Measurements from ENCODE around the gene HOXC10. TPM values are rescaled to one million over a fixed set of nuclear protein-coding genes. Genes with fewer than 3 reads are reported as not detected.

The HOXC10 gene
- total and polyA plus RNA-seq, 3 experiments from 2014 or later = not detected

GRCh38 chr12:54019091-54019811 lies 34.3 kb downstream of the HOXC10 start:
- Histone ChIP-seq H3K4me1 (ENCODE audit: insufficient read depth, low read length) (peaks cover 11% of the 10 kb centered on the region), H3K36me3 (ENCODE audit: insufficient read depth, low read length) (no peaks in the 10 kb centered on the region), H3K9me3 (ENCODE audit: low read length) (no peaks in the 10 kb centered on the region), H3K27ac (ENCODE audit: low read depth, low read length) (no peak overlapping the region), H3K4me3 (ENCODE audit: low read length) (no peak overlapping the region), H3K27me3 (ENCODE audit: insufficient read depth, low read length, poor library complexity, severe bottlenecking) (peaks cover 55% of the 10 kb centered on the region)
- Mint-ChIP-seq H3K27ac (peak overlapping the region in 1 of 8 donors; percentile 77), H3K4me1 (peaks cover 14 to 34% (median 18%) of the 10 kb centered on the region in 3 donors), H3K36me3 (no peaks in the 10 kb centered on the region), H3K27me3 (peaks cover 57 to 76% of the 10 kb centered on the region in 2 donors), H3K4me3 (peak overlapping the region in 3 of 7 donors; percentile 15 to 70 (median 46)), H3K9me3 (peaks cover 0 to 2% (median 0%) of the 10 kb centered on the region in 5 donors)
- DNase-seq = no peak
- POLR2A ChIA-PET = no interaction called here
- CTCF ChIA-PET = no interaction called here

- peak overlapping the region in 3 of 8 donors; percentile 3 to 70 (median 10) for H3K27ac Mint-ChIP-seq
- H3K9me3 Mint-ChIP-seq = peaks cover 0 to 1% (median 0%) of the 10 kb centered on the region in 5 donors
- Histone ChIP-seq H3K27ac (ENCODE audit: low read depth, low read length) (no peak overlapping the region), H3K27me3 (ENCODE audit: insufficient read depth, low read length, poor library complexity, severe bottlenecking) (peaks cover 54% of the 10 kb centered on the region), H3K9me3 (ENCODE audit: low read length) (no peaks in the 10 kb centered on the region), H3K4me1 (ENCODE audit: insufficient read depth, low read length) (peaks cover 5% of the 10 kb centered on the region), H3K36me3 (ENCODE audit: insufficient read depth, low read length) (no peaks in the 10 kb centered on the region), H3K4me3 (ENCODE audit: low read length) (no peak overlapping the region)
- ChIA-PET POLR2A (no interaction called here), CTCF (no interaction called here)
- H3K4me1 Mint-ChIP-seq = peaks cover 12 to 26% (median 13%) of the 10 kb centered on the region in 3 donors
- DNase-seq = no peak
- H3K36me3 Mint-ChIP-seq = no peaks in the 10 kb centered on the region
- peaks cover 54 to 76% of the 10 kb centered on the region in 2 donors for H3K27me3 Mint-ChIP-seq
- H3K4me3 Mint-ChIP-seq = peak overlapping the region in 2 of 7 donors; percentile 6 to 37
Observed at GRCh38 chr12:54019924-54020590, 35.1 kb downstream of the HOXC10 start.

- Mint-ChIP-seq H3K9me3 (peaks cover 0 to 1% (median 0%) of the 10 kb centered on the region in 5 donors), H3K36me3 (no peaks in the 10 kb centered on the region), H3K4me1 (peaks cover 12 to 25% (median 12%) of the 10 kb centered on the region in 3 donors), H3K27ac (no peak overlapping the region), H3K27me3 (peaks cover 51 to 76% of the 10 kb centered on the region in 2 donors), H3K4me3 (no peak overlapping the region)
- ChIA-PET CTCF (no interaction called here), POLR2A (interaction anchor here (1.1 kb wide), 1 partner anchor 168 kb away, joined by 3 read pairs; the partner anchor contains the start of gene SMUG1)
- H3K4me3 ChIP-seq (ENCODE audit: low read length) = no peak overlapping the region
- no peaks in the 10 kb centered on the region for H3K36me3 ChIP-seq (ENCODE audit: insufficient read depth, low read length)
- no peak for DNase-seq
- no peak overlapping the region for H3K27ac ChIP-seq (ENCODE audit: low read depth, low read length)
- H3K9me3 ChIP-seq (ENCODE audit: low read length) = no peaks in the 10 kb centered on the region
- H3K27me3 ChIP-seq (ENCODE audit: insufficient read depth, low read length, poor library complexity, severe bottlenecking) = peaks cover 50% of the 10 kb centered on the region
- H3K4me1 ChIP-seq (ENCODE audit: insufficient read depth, low read length) = peaks cover 5% of the 10 kb centered on the region
Observed at GRCh38 chr12:54020591-54021405, 35.9 kb downstream of the HOXC10 start.

GRCh38 chr12:54021432-54022013 lies 36.6 kb downstream of the HOXC10 start:
- no peaks in the 10 kb centered on the region for H3K9me3 ChIP-seq (ENCODE audit: low read length)
- peak overlapping the region in 2 of 8 donors; percentile 4 to 33 for H3K27ac Mint-ChIP-seq
- peaks cover 0 to 1% (median 0%) of the 10 kb centered on the region in 5 donors for H3K9me3 Mint-ChIP-seq
- H3K36me3 Mint-ChIP-seq = no peaks in the 10 kb centered on the region
- peaks cover 50 to 76% of the 10 kb centered on the region in 2 donors for H3K27me3 Mint-ChIP-seq
- H3K4me1 ChIP-seq (ENCODE audit: insufficient read depth, low read length) = peaks cover 5% of the 10 kb centered on the region
- H3K4me3 ChIP-seq (ENCODE audit: low read length) = no peak overlapping the region
- H3K36me3 ChIP-seq (ENCODE audit: insufficient read depth, low read length) = no peaks in the 10 kb centered on the region
- H3K27ac ChIP-seq (ENCODE audit: low read depth, low read length) = no peak overlapping the region
- H3K27me3 ChIP-seq (ENCODE audit: insufficient read depth, low read length, poor library complexity, severe bottlenecking) = peaks cover 52% of the 10 kb centered on the region
- DNase-seq = no peak
- H3K4me1 Mint-ChIP-seq = peaks cover 12 to 22% (median 12%) of the 10 kb centered on the region in 3 donors
- H3K4me3 Mint-ChIP-seq = no peak overlapping the region
- ChIA-PET CTCF (interaction anchor here (4.1 kb wide), 1 partner anchor 12 kb away, joined by 27 read pairs; the partner anchor contains the start of gene HOXC5), POLR2A (interaction anchor here (1.1 kb wide), 1 partner anchor 168 kb away, joined by 3 read pairs; the partner anchor contains the start of gene SMUG1)

- Histone ChIP-seq H3K4me3 (ENCODE audit: low read length) (no peak overlapping the region), H3K36me3 (ENCODE audit: insufficient read depth, low read length) (no peaks in the 10 kb centered on the region), H3K27ac (ENCODE audit: low read depth, low read length) (no peak overlapping the region), H3K9me3 (ENCODE audit: low read length) (no peaks in the 10 kb centered on the region), H3K4me1 (ENCODE audit: insufficient read depth, low read length) (peaks cover under 1% of the 10 kb centered on the region), H3K27me3 (ENCODE audit: insufficient read depth, low read length, poor library complexity, severe bottlenecking) (peaks cover 62% of the 10 kb centered on the region)
- peaks cover 0 to 1% (median 0%) of the 10 kb centered on the region in 5 donors for H3K9me3 Mint-ChIP-seq
- POLR2A ChIA-PET = interaction anchor here (0.5 kb wide), 1 partner anchor 31 kb away, joined by 5 read pairs; the partner anchor contains the start of gene HOXC4
- no peak overlapping the region for H3K4me3 Mint-ChIP-seq
- peaks cover 7 to 12% (median 7%) of the 10 kb centered on the region in 3 donors for H3K4me1 Mint-ChIP-seq
- CTCF ChIA-PET = interaction anchor here (1.0 to 4.1 kb wide), 5 partner anchors 10 to 191 kb away, joined by 3 to 27 read pairs (median 6); partner anchors contain the start of gene HOXC5
- DNase-seq = no peak
- H3K27me3 Mint-ChIP-seq = peaks cover 52 to 82% of the 10 kb centered on the region in 2 donors
- H3K27ac Mint-ChIP-seq = no peak overlapping the region
- no peaks in the 10 kb centered on the region for H3K36me3 Mint-ChIP-seq
Observed at GRCh38 chr12:54022960-54023884, 38.3 kb downstream of the HOXC10 start.

GRCh38 chr12:54024127-54024526 lies 39.2 kb downstream of the HOXC10 start:
- peaks cover 68% of the 10 kb centered on the region for H3K27me3 ChIP-seq (ENCODE audit: insufficient read depth, low read length, poor library complexity, severe bottlenecking)

More at GRCh38 chr12:54024127-54024526, 39.2 kb downstream of the HOXC10 start:
- Mint-ChIP-seq H3K27ac (peak overlapping the region in 1 of 8 donors; percentile 14), H3K4me1 (peaks cover 9 to 18% (median 9%) of the 10 kb centered on the region in 3 donors), H3K27me3 (peaks cover 55 to 89% of the 10 kb centered on the region in 2 donors), H3K9me3 (peaks cover 0 to 1% (median 0%) of the 10 kb centered on the region in 5 donors), H3K36me3 (no peaks in the 10 kb centered on the region), H3K4me3 (no peak overlapping the region)
- Histone ChIP-seq H3K9me3 (ENCODE audit: low read length) (no peaks in the 10 kb centered on the region), H3K4me3 (ENCODE audit: low read length) (no peak overlapping the region), H3K4me1 (ENCODE audit: insufficient read depth, low read length) (peaks cover 5% of the 10 kb centered on the region), H3K36me3 (ENCODE audit: insufficient read depth, low read length) (no peaks in the 10 kb centered on the region), H3K27ac (ENCODE audit: low read depth, low read length) (no peak overlapping the region)
- no peak for DNase-seq
- ChIA-PET POLR2A (no interaction called here), CTCF (interaction anchor here (1.0 to 4.1 kb wide), 6 partner anchors 9 to 190 kb away, joined by 3 to 27 read pairs (median 6); partner anchors contain the start of gene HOXC5)
